ENCODE results near the gene MRPL4. TPM values are rescaled to one million over a fixed set of nuclear protein-coding genes. Genes with fewer than 3 reads are reported as not detected.

The MRPL4 gene
- total RNA-seq, 1 experiment from 2014 or later = 99.3 TPM

DNA sequence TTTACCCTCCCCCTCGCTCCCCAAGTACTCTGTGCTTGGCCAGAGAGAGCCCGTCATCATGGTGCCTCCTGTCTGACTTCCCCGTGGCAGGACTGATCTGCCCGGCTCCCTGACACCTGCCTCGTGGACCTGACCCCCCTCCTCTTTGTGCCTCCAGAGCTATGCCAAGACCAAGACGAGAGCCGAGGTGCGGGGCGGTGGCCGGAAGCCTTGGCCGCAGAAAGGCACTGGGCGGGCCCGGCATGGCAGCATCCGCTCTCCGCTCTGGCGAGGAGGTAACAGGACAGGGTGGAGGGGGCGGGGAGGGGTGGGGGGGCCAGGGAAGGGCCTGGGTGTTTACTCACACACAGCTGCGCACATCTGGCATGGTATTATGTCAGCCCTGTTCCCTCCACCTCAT lies 4.5 kb downstream of the MRPL4 start:
- Mint-ChIP-seq H3K27me3 (ENCODE audit: low read depth) (no peaks in the 10 kb centered on the region), H3K4me1 (peaks cover 5 to 9% of the 10 kb centered on the region in 2 experiments), H3K4me3 (no peak overlapping the region), H3K9me3 (no peaks in the 10 kb centered on the region; a peak in 1 of 5 replicates), H3K36me3 (ENCODE audit: insufficient read depth in 1 of 3, low read depth in 3 of 3) (peaks cover 29 to 57% (median 49%) of the 10 kb centered on the region in 3 experiments; a peak in 6 of 7 replicates), H3K27ac (no peak overlapping the region)
- H3K27me3 ChIP-seq (ENCODE audit: insufficient read depth, low read length) = no peaks in the 10 kb centered on the region
- H2BK12ac ChIP-seq (ENCODE audit: insufficient read length, low read depth, low read length) = no peak overlapping the region
- no peak overlapping the region for H2AFZ ChIP-seq (ENCODE audit: low read length)
- H2BK15ac ChIP-seq (ENCODE audit: low read depth, low read length) = no peak overlapping the region
- H4K20me1 ChIP-seq (ENCODE audit: control insufficient read depth, insufficient read depth, insufficient read length) = peaks cover 4% of the 10 kb centered on the region
- no peak overlapping the region for H4K5ac ChIP-seq (ENCODE audit: insufficient read length, low read depth, low read length)
- no peaks in the 10 kb centered on the region for H3K9me3 ChIP-seq (ENCODE audit: control insufficient read depth, low read depth, low read length)
- H3K4ac ChIP-seq (ENCODE audit: low read depth, low read length) = no peak overlapping the region
- no peak overlapping the region for H3T11ph ChIP-seq (ENCODE audit: low read length)
- no peak overlapping the region for H2AK5ac ChIP-seq (ENCODE audit: insufficient read length, low read length)
- no peak overlapping the region for H3K27ac ChIP-seq (ENCODE audit: insufficient read length, low read depth, low read length)
- peaks cover 4% of the 10 kb centered on the region for H3K23me2 ChIP-seq (ENCODE audit: insufficient read length, low read depth, low read length, poor library complexity, severe bottlenecking)
- no peak overlapping the region for H4K91ac ChIP-seq (ENCODE audit: insufficient read length, low read depth, low read length)
- no peak overlapping the region for H2BK120ac ChIP-seq (ENCODE audit: low read depth, low read length, poor library complexity, severe bottlenecking)
- H2BK20ac ChIP-seq (ENCODE audit: low read depth, low read length, poor library complexity, severe bottlenecking) = no peak overlapping the region
- H4K8ac ChIP-seq (replicated peaks; ENCODE audit: insufficient read length, low read depth, low read length) = no peak overlapping the region
- DNase-seq = no peak
- no peak overlapping the region for H2BK5ac ChIP-seq (ENCODE audit: insufficient read length, low read length)
- no CpG with 5 or more reads among the region's 18 CpGs for WGBS (ENCODE audit: extremely low coverage, insufficient read length, low lambda C conversion rate)
- no peaks in the 10 kb centered on the region for H3K79me2 ChIP-seq (ENCODE audit: insufficient read depth, low read length)
- H3K4me1 ChIP-seq (ENCODE audit: insufficient read depth, low read length) = no peaks in the 10 kb centered on the region; the same call in 1 of the 2 replicates
- H3K56ac ChIP-seq (ENCODE audit: insufficient read length, low read depth, low read length) = no peak overlapping the region
- H3K18ac ChIP-seq (ENCODE audit: insufficient read length, low read depth, low read length) = no peak overlapping the region
- TF ChIP-seq, protein P1, sequence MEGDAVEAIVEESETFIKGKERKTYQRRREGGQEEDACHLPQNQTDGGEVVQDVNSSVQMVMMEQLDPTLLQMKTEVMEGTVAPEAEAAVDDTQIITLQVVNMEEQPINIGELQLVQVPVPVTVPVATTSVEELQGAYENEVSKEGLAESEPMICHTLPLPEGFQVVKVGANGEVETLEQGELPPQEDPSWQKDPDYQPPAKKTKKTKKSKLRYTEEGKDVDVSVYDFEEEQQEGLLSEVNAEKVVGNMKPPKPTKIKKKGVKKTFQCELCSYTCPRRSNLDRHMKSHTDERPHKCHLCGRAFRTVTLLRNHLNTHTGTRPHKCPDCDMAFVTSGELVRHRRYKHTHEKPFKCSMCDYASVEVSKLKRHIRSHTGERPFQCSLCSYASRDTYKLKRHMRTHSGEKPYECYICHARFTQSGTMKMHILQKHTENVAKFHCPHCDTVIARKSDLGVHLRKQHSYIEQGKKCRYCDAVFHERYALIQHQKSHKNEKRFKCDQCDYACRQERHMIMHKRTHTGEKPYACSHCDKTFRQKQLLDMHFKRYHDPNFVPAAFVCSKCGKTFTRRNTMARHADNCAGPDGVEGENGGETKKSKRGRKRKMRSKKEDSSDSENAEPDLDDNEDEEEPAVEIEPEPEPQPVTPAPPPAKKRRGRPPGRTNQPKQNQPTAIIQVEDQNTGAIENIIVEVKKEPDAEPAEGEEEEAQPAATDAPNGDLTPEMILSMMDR (conservative IDR thresholded peaks at IDR 0.05) = no peak
- no peak overlapping the region for H3K14ac ChIP-seq (ENCODE audit: insufficient read depth, low read length)
- H3K79me1 ChIP-seq (ENCODE audit: insufficient read depth, low read depth, low read length, poor library complexity, severe bottlenecking) = peaks cover 2% of the 10 kb centered on the region
- H3K4me2 ChIP-seq (ENCODE audit: insufficient read depth, insufficient read length, low read length) = no peak overlapping the region
- H3K9ac ChIP-seq (ENCODE audit: extremely low read depth, insufficient read length, low read length) = no peak overlapping the region
- no peak overlapping the region for H3K23ac ChIP-seq (ENCODE audit: insufficient read length, low read depth, low read length)

Data from H9 (cell line).